HCT116 (cell line): ENCODE data around the gene JAM3.

Experiments
- CBX3 ChIP-seq: IDR thresholded peaks from 2 replicates; pipeline ENCODE4 v1.6.1; 2012; ENCODE audit warnings: low read depth
- EGR1 ChIP-seq: IDR thresholded peaks from 2 replicates; pipeline ENCODE4 v1.6.1; 2012; ENCODE audit warnings: low read depth
- ELF1 ChIP-seq: IDR thresholded peaks from 2 replicates; pipeline ENCODE4 v1.6.1; 2012; ENCODE audit warnings: low read depth, borderline replicate concordance
- EZH2 ChIP-seq: fragments of 200-600 bp; sonication (generic); IDR thresholded peaks from 2 replicates; pipeline ENCODE4 v1.6.1; 2017; ENCODE audit warnings: antibody characterized with exemption, mixed run types
- JUND ChIP-seq: IDR thresholded peaks from 2 replicates; pipeline ENCODE4 v1.6.1; 2012
- POLR2A ChIP-seq: IDR thresholded peaks from 2 replicates; pipeline ENCODE4 v1.7.0; 2011; ENCODE audit warnings: borderline replicate concordance; ENCODE audit not compliant: insufficient read depth, insufficient read length; ENCODE audit errors: extremely low read depth
- POLR2AphosphoS5 ChIP-seq: IDR thresholded peaks from 2 replicates; pipeline ENCODE4 v1.6.1; 2011; ENCODE audit warnings: mild to moderate bottlenecking, low read depth, low read length, moderate library complexity
- TCF7L2 ChIP-seq: IDR thresholded peaks from 2 replicates; pipeline ENCODE4 v1.7.0; 2011; ENCODE audit warnings: borderline replicate concordance, inconsistent platforms; ENCODE audit not compliant: insufficient read depth, insufficient read length; ENCODE audit errors: extremely low read depth
- YY1 ChIP-seq: IDR thresholded peaks from 2 replicates; pipeline ENCODE4 v1.6.1; 2011; ENCODE audit warnings: low read length, low read depth, moderate library complexity, mild to moderate bottlenecking; ENCODE audit not compliant: insufficient replicate concordance; ENCODE audit errors: extremely low read depth
- ZFX ChIP-seq: fragments of 450-650 bp; IDR thresholded peaks from 2 replicates; pipeline ENCODE4 v1.6.1; 2017
- TF ChIP-seq, protein P1 (sequence below), 3 experiments: fragments of 200-600 bp in 1 of 3; sonication (generic) in 1 of 3; IDR thresholded peaks in 2 of 3; conservative IDR thresholded peaks in 1 of 3; 2 replicates each; pipeline ENCODE4 v1.5.1; 2012 to 2017; ENCODE audit warnings: low read depth in 2 of 3, low read length in 2 of 3, antibody characterized with exemption in 1 of 3, borderline replicate concordance in 1 of 3, control low read depth in 1 of 3, mild to moderate bottlenecking in 1 of 3, mixed read lengths in 1 of 3, mixed run types in 1 of 3, moderate library complexity in 1 of 3; ENCODE audit not compliant: insufficient read depth in 1 of 3
- TF ChIP-seq, protein P2 (sequence below): IDR thresholded peaks from 2 replicates; pipeline ENCODE4 v1.6.1; 2012
- TF ChIP-seq, protein P3 (sequence below): IDR thresholded peaks from 2 replicates; pipeline ENCODE4 v1.6.1; 2011; ENCODE audit warnings: mild to moderate bottlenecking, low read length, moderate library complexity; ENCODE audit not compliant: insufficient replicate concordance; ENCODE audit errors: extremely low read depth
- TF ChIP-seq, protein P4 (sequence below): IDR thresholded peaks from 2 replicates; pipeline ENCODE4 v1.6.1; 2012; ENCODE audit warnings: low read depth

DNA sequence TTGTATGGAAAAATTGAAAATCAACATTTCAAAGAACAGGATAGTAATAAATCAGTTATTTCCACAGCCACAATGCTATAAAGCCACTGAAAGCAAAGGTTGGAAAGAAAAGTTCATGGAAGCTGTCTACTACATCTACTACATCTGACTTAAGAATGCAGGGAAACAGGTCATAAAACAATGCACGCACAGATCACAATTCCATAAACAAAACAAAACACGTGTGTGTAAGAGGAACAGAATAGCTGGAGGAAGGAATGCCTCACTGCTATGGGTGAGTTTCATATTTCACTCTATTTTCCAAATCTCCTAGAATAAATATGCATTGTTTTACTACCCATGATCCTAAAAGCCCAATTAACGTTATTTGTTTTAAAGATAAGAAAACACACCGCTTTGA is 88.6 kb downstream of the JAM3 start:
- no peak for TF ChIP-seq EZH2
- TF ChIP-seq, protein P1, sequence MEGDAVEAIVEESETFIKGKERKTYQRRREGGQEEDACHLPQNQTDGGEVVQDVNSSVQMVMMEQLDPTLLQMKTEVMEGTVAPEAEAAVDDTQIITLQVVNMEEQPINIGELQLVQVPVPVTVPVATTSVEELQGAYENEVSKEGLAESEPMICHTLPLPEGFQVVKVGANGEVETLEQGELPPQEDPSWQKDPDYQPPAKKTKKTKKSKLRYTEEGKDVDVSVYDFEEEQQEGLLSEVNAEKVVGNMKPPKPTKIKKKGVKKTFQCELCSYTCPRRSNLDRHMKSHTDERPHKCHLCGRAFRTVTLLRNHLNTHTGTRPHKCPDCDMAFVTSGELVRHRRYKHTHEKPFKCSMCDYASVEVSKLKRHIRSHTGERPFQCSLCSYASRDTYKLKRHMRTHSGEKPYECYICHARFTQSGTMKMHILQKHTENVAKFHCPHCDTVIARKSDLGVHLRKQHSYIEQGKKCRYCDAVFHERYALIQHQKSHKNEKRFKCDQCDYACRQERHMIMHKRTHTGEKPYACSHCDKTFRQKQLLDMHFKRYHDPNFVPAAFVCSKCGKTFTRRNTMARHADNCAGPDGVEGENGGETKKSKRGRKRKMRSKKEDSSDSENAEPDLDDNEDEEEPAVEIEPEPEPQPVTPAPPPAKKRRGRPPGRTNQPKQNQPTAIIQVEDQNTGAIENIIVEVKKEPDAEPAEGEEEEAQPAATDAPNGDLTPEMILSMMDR (IDR thresholded peaks at IDR 0.05 in 2 of 3, conservative IDR thresholded peaks at IDR 0.05 in 1 of 3; ENCODE audit: borderline replicate concordance in 1 of 3, insufficient read depth in 1 of 3, low read depth in 2 of 3, low read length in 2 of 3): no peak
- TF ChIP-seq, protein P2, sequence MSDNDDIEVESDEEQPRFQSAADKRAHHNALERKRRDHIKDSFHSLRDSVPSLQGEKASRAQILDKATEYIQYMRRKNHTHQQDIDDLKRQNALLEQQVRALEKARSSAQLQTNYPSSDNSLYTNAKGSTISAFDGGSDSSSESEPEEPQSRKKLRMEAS: no peak
- TF ChIP-seq CBX3: no peak
- no peak for TF ChIP-seq POLR2A
- TF ChIP-seq POLR2AphosphoS5: no peak
- no peak for TF ChIP-seq ELF1
- TF ChIP-seq, protein P3, sequence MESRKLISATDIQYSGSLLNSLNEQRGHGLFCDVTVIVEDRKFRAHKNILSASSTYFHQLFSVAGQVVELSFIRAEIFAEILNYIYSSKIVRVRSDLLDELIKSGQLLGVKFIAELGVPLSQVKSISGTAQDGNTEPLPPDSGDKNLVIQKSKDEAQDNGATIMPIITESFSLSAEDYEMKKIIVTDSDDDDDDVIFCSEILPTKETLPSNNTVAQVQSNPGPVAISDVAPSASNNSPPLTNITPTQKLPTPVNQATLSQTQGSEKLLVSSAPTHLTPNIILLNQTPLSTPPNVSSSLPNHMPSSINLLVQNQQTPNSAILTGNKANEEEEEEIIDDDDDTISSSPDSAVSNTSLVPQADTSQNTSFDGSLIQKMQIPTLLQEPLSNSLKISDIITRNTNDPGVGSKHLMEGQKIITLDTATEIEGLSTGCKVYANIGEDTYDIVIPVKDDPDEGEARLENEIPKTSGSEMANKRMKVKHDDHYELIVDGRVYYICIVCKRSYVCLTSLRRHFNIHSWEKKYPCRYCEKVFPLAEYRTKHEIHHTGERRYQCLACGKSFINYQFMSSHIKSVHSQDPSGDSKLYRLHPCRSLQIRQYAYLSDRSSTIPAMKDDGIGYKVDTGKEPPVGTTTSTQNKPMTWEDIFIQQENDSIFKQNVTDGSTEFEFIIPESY: no peak
- TF ChIP-seq, protein P4, sequence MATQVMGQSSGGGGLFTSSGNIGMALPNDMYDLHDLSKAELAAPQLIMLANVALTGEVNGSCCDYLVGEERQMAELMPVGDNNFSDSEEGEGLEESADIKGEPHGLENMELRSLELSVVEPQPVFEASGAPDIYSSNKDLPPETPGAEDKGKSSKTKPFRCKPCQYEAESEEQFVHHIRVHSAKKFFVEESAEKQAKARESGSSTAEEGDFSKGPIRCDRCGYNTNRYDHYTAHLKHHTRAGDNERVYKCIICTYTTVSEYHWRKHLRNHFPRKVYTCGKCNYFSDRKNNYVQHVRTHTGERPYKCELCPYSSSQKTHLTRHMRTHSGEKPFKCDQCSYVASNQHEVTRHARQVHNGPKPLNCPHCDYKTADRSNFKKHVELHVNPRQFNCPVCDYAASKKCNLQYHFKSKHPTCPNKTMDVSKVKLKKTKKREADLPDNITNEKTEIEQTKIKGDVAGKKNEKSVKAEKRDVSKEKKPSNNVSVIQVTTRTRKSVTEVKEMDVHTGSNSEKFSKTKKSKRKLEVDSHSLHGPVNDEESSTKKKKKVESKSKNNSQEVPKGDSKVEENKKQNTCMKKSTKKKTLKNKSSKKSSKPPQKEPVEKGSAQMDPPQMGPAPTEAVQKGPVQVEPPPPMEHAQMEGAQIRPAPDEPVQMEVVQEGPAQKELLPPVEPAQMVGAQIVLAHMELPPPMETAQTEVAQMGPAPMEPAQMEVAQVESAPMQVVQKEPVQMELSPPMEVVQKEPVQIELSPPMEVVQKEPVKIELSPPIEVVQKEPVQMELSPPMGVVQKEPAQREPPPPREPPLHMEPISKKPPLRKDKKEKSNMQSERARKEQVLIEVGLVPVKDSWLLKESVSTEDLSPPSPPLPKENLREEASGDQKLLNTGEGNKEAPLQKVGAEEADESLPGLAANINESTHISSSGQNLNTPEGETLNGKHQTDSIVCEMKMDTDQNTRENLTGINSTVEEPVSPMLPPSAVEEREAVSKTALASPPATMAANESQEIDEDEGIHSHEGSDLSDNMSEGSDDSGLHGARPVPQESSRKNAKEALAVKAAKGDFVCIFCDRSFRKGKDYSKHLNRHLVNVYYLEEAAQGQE: no peak
- TF ChIP-seq EGR1: no peak
- no peak for TF ChIP-seq ZFX
- no peak for TF ChIP-seq JUND
- TF ChIP-seq YY1: no peak
- TF ChIP-seq TCF7L2: no peak
